ENCODE results near the gene ATF6B.

DNA sequence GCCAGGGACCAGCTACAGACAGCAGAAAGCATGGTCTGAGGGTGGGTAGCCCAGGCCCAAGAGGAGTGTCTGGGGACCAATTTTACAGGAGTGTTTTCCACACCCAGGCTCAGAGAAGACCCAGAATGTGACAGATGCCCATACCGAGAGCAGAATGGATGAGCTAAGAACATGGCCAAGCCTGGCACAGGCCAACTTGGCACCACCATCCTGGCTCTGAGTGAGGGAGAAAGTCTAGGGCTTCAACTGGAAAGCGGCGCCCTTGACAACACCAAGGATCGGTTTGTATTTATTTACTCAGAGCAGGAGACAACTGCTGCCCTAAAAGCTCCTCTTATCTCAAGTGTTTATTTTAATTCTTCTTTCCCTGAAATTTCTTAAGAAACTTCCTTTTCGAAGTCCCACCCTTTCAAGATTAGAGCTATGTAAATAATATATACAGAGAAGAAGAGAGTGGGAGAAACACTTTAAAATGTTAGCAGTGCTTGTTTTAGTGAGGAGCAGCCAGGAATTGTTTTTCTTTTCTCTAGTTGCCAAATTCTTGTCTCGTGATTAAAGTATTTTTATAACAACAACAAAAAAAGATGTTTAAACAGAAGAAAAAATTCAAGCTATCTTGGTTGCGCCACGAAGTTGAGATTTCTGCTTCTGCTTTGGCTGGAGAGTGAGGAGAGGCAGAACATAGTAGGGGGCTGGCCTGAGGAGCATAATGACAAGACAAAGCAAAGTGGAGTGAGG lies 35.1 kb downstream of the ATF6B start:
- TF ChIP-seq, protein P1, sequence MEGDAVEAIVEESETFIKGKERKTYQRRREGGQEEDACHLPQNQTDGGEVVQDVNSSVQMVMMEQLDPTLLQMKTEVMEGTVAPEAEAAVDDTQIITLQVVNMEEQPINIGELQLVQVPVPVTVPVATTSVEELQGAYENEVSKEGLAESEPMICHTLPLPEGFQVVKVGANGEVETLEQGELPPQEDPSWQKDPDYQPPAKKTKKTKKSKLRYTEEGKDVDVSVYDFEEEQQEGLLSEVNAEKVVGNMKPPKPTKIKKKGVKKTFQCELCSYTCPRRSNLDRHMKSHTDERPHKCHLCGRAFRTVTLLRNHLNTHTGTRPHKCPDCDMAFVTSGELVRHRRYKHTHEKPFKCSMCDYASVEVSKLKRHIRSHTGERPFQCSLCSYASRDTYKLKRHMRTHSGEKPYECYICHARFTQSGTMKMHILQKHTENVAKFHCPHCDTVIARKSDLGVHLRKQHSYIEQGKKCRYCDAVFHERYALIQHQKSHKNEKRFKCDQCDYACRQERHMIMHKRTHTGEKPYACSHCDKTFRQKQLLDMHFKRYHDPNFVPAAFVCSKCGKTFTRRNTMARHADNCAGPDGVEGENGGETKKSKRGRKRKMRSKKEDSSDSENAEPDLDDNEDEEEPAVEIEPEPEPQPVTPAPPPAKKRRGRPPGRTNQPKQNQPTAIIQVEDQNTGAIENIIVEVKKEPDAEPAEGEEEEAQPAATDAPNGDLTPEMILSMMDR (IDR thresholded peaks at IDR 0.05; ENCODE audit: poor library complexity) = no peak
- TF ChIP-seq EZH2 (IDR thresholded peaks at IDR 0.05; ENCODE audit: borderline replicate concordance) (no peak), EZH2phosphoT487 (IDR thresholded peaks at IDR 0.05; ENCODE audit: low read depth, severe bottlenecking, unreplicated experiment) (no peak)
